K562 (cell line): Measurements from ENCODE around the gene MYL3. TPM values are rescaled to one million over a fixed set of nuclear protein-coding genes. Genes with fewer than 3 reads are reported as not detected.

Source experiments
- ATAC-seq: fragments of 200-7000 bp; cut with Tn5 transposase; 3 replicates; pipeline ENCODE4 v1.9.1; 2020; ENCODE audit warnings: moderate library complexity
- BruUV-seq: library from RNA; stranded (reverse); fragments of 400-500 nt; replicated peaks from 2 replicates; lab custom pipeline; 2021; lab: Mats Ljungman, UMichigan
- CTCF ChIA-PET: fragments of 300-600 bp; formaldehyde crosslinking; extraction: SDS; loops from one replicate; lab custom pipeline; 2021; ENCODE audit warnings: low intra/inter-chr PET ratio; lab: Yijun Ruan, JAX
- POLR2A ChIA-PET: fragments of 300-600, 350-650 bp; sonication (Branson Sonifier 250); formaldehyde crosslinking; extraction: SDS; loops from one replicate; lab custom pipeline; 2021; ENCODE audit warnings: antibody characterized with exemption, inconsistent platforms; lab: Yijun Ruan, JAX
- DNase-seq, 4 experiments: peaks; one replicate each; pipeline versions ENCODE4 v3.0.0 to v3.0.0-alpha.2; 2011 to 2018; ENCODE audit warnings: low spot score in 3 of 4, mixed read lengths in 3 of 4; ENCODE audit errors: extremely low read depth in 1 of 4
- FAIRE-seq: peaks from 2 replicates; lab custom pipeline; 2011; peaks lifted over from hg19 to GRCh38; lab: Jason Lieb, UNC
- H2AFZ ChIP-seq: 2 replicates; pipeline ENCODE4 v1.6.0; 2011; ENCODE audit warnings: low read depth, low read length, control low read depth, inconsistent platforms
- H3K27ac ChIP-seq: fragments of 200-600 bp; 3 replicates; pipeline ENCODE4 v1.8.0; 2011; ENCODE audit warnings: low read depth, mild to moderate bottlenecking, control low read depth, inconsistent platforms, low read length, moderate library complexity, mixed read lengths; ENCODE audit errors: extremely low read depth
- H3K27me3 ChIP-seq, 2 experiments: fragments of 300-600 bp in 1 of 2; 2 replicates in 1 of 2; 3 replicates in 1 of 2; pipeline versions ENCODE4 v1.6.0 to v1.8.0; 2011; ENCODE audit warnings: inconsistent platforms in 2 of 2, low read length in 2 of 2, mild to moderate bottlenecking in 1 of 2, mixed read lengths in 1 of 2, moderate library complexity in 1 of 2; ENCODE audit not compliant: control insufficient read depth in 2 of 2, insufficient read depth in 2 of 2
- H3K36me3 ChIP-seq: fragments of 300-600 bp; 3 replicates; pipeline ENCODE4 v1.8.0; 2011; ENCODE audit warnings: mild to moderate bottlenecking, low read length, inconsistent platforms; ENCODE audit not compliant: control insufficient read depth, insufficient read depth
- H3K4me1 ChIP-seq, 2 experiments: fragments of 200-600 bp in 1 of 2; replicated peaks in 1 of 2; 2 replicates in 1 of 2; 3 replicates in 1 of 2; pipeline versions ENCODE4 v1.5.1 to v1.8.0; 2011; ENCODE audit warnings: inconsistent platforms in 2 of 2, low read length in 2 of 2, mild to moderate bottlenecking in 1 of 2, mixed read lengths in 1 of 2, moderate library complexity in 1 of 2; ENCODE audit not compliant: control insufficient read depth in 2 of 2, insufficient read depth in 2 of 2
- H3K4me2 ChIP-seq: 2 replicates; pipeline ENCODE4 v1.6.1; 2011; ENCODE audit warnings: low read length, control low read depth, inconsistent platforms, mixed read lengths; ENCODE audit not compliant: insufficient read depth
- H3K4me3 ChIP-seq: fragments of 200-600 bp; sonication (generic), shearing (Covaris generic); 2 replicates; pipeline ENCODE4 v1.5.1; 2016; ENCODE audit warnings: control low read depth, inconsistent platforms
- H3K79me2 ChIP-seq: fragments of 200-600 bp; 3 replicates; pipeline ENCODE4 v1.8.0; 2011; ENCODE audit warnings: low read length, inconsistent platforms; ENCODE audit not compliant: control insufficient read depth, insufficient read depth
- H3K9ac ChIP-seq, 2 experiments: 2 replicates each; pipeline versions ENCODE4 v1.6.0 to v1.6.1; 2011; ENCODE audit warnings: low read depth in 2 of 2, low read length in 2 of 2, control low read depth in 1 of 2, inconsistent platforms in 1 of 2, mild to moderate bottlenecking in 1 of 2, mixed read lengths in 1 of 2; ENCODE audit not compliant: insufficient read depth in 1 of 2
- H3K9me1 ChIP-seq: one replicate; pipeline ENCODE4 v1.6.0; 2011; ENCODE audit warnings: inconsistent platforms, mild to moderate bottlenecking, low read length, moderate library complexity; ENCODE audit not compliant: control insufficient read depth, insufficient read depth
- H3K9me3 ChIP-seq: replicated peaks from 2 replicates; pipeline ENCODE4 v1.5.1; 2011; ENCODE audit warnings: low read depth, low read length, inconsistent platforms; ENCODE audit not compliant: control insufficient read depth, insufficient read depth
- H4K20me1 ChIP-seq: replicated peaks from 2 replicates; pipeline ENCODE4 v1.6.1; 2011; ENCODE audit warnings: low read length, inconsistent platforms, mixed read lengths; ENCODE audit not compliant: control insufficient read depth, insufficient read depth
- CTCF ChIP-seq, 3 experiments: IDR thresholded peaks in 2 of 3; conservative IDR thresholded peaks in 1 of 3; 2 replicates each; pipeline ENCODE4 v1.5.1; 2011 to 2012; ENCODE audit warnings: low read length in 3 of 3, mild to moderate bottlenecking in 3 of 3, control low read depth in 2 of 3, improper control_type of control experiment in 1 of 3, inconsistent platforms in 1 of 3, low read depth in 1 of 3, mixed read lengths in 1 of 3, moderate library complexity in 1 of 3; ENCODE audit not compliant: insufficient read depth in 2 of 3
- NR2C1 ChIP-seq, 2 experiments: fragments of 450-650 bp; IDR thresholded peaks; 2 replicates each; pipeline ENCODE4 v1.6.1; 2017; ENCODE audit warnings: mild to moderate bottlenecking in 2 of 2, antibody characterized with exemption in 1 of 2, inconsistent platforms in 1 of 2, missing compliant biosample characterization in 1 of 2, missing genetic modification characterization in 1 of 2
- NR2C2 ChIP-seq, 2 experiments: fragments of 200-800 bp in 1 of 2; sonication (Bioruptor generic) in 1 of 2; sonication (generic) in 1 of 2; formaldehyde crosslinking in 1 of 2; IDR thresholded peaks; 2 replicates each; pipeline versions ENCODE4 v1.6.1 to v1.8.0; 2016 to 2022; ENCODE audit warnings: mild to moderate bottlenecking in 1 of 2, missing compliant biosample characterization in 1 of 2, missing genetic modification characterization in 1 of 2, missing genetic modification reagents in 1 of 2
- ZBTB1 ChIP-seq: sonication (generic); formaldehyde crosslinking; IDR thresholded peaks from 2 replicates; pipeline ENCODE4 v1.8.1; 2023; ENCODE audit warnings: missing genetic modification reagents, low read depth, mild to moderate bottlenecking, borderline replicate concordance
- ZNF212 ChIP-seq: fragments of 450-650 bp; formaldehyde crosslinking; IDR thresholded peaks from 2 replicates; pipeline ENCODE4 v1.4.0; 2020; ENCODE audit warnings: mild to moderate bottlenecking
- WGBS: fragments of 100-300 bp; shearing (Covaris generic); methylation state at CpG from one replicate; pipeline ENCODE4 v1.1.6; 2016; ENCODE audit warnings: low coverage, mixed read lengths; ENCODE audit not compliant: insufficient coverage; ENCODE audit errors: missing lambda C conversion rate; 5-methylcytosine and 5-hydroxymethylcytosine counted together
- in situ Hi-C: fragments of 300-500 bp; cut with MboI; formaldehyde crosslinking; loops from 4 replicates; pipeline ENCODE4 v1.15.0; 2018; ENCODE audit warnings: inconsistent platforms, mixed read lengths
- intact Hi-C: fragments of 100-400 bp; cut with micrococcal nuclease; formaldehyde crosslinking; loops from 2 replicates; pipeline ENCODE4 v1.14.2; 2022
- polyA plus RNA-seq, 8 experiments: library from polyadenylated mRNA; depleted of rRNA in 4 of 8; stranded (reverse) in 5 of 8; unstranded in 3 of 8; fragments of >200 nt; fragmentation: Nextera tagmentation in 2 of 8; fragmentation: Illumina TruSeq in 1 of 8; extraction: Ambion mirVana in 2 of 8; extraction: Trizol in 1 of 8; gene quantifications; 2 replicates each; pipeline versions ENCODE4 v1.2.1 to v1.2.3, GENCODE V29; 2011 to 2014; ENCODE audit warnings: inconsistent platforms in 1 of 8, missing spikeins in 1 of 8
- total RNA-seq, 7 experiments: library from RNA; depleted of rRNA in 6 of 7; stranded (reverse); fragments of >200 nt in 6 of 7; fragmentation: Illumina TruSeq in 2 of 7; extraction: Trizol in 2 of 7; gene quantifications; 2 replicates each; pipeline versions ENCODE4 v1.2.1 to v1.2.3, GENCODE V29; 2011 to 2021; ENCODE audit warnings: low replicate concordance in 1 of 7
- TF ChIP-seq, protein P1 (sequence below): sonication (generic); formaldehyde crosslinking; IDR thresholded peaks from 2 replicates; pipeline ENCODE4 v1.9.0; 2022; ENCODE audit warnings: mild to moderate bottlenecking, missing genetic modification reagents

MYL3 gene
- total and polyA plus RNA-seq, 9 of the 15 experiments (the other 6 are each of a cell fraction or from before 2014, with no cell fraction given): 0.14 to 0.45 TPM; not detected in 7

DNA sequence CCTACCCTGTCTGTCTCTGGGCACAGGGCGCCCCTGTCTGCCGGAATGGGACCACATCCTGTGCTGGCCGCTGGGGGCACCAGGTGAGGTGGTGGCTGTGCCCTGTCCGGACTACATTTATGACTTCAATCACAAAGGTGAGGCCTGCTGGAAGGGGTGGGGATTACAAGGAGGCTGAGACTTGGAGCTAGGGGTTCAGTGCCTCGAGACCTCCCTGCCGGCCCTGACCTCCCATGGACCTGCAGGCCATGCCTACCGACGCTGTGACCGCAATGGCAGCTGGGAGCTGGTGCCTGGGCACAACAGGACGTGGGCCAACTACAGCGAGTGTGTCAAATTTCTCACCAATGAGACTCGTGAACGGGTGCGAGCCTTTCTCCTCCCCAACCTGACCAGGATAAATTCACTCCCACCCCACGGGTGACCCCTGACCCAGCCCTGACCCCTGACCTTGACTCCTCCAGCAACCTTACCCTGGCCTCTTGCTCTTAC lies 34.6 kb upstream of the MYL3 start:
- no peaks in the 10 kb centered on the region for H3K9me1 ChIP-seq
- POLR2A ChIA-PET: interaction anchor here (0.7 kb wide), 1 partner anchor 199 kb away, joined by 3 read pairs; no protein-coding TSS in a partner anchor
- no peak overlapping the region for H3K4me2 ChIP-seq
- TF ChIP-seq ZBTB1 (CRISPR knock-in tag) (no peak), NR2C1 (IDR thresholded peaks at IDR 0.05) (peak; percentile 91), NR2C1 (tag; IDR thresholded peaks at IDR 0.05) (peak; percentile 92), ZNF212 (CRISPR knock-in tag) (no peak), NR2C2 (CRISPR knock-in tag; IDR thresholded peaks at IDR 0.05) (peak; percentile 83), NR2C2 (tag; IDR thresholded peaks at IDR 0.05) (peak; percentile 84), CTCF (IDR thresholded peaks at IDR 0.05 in 2 of 3, conservative IDR thresholded peaks at IDR 0.05 in 1 of 3; ENCODE audit: insufficient read depth in 2 of 3, low read depth in 1 of 3, low read length in 3 of 3) (peak; percentile 27 to 81 (median 39); a peak in 4 of 6 replicates)
- TF ChIP-seq, protein P1, sequence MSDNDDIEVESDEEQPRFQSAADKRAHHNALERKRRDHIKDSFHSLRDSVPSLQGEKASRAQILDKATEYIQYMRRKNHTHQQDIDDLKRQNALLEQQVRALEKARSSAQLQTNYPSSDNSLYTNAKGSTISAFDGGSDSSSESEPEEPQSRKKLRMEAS: no peak
- H4K20me1 ChIP-seq: peaks cover 28% of the 10 kb centered on the region
- H3K4me3 ChIP-seq: no peak overlapping the region
- H3K9ac ChIP-seq: 0 out of 4 replicates have a peak overlapping the region, but pooled peaks of 1 of the 2 experiments have one; percentile 6
- DNase-seq (peak in 2 of 4 experiments; percentile 46 to 47), ATAC-seq (no peak), FAIRE-seq (no peak)
- H3K9me3 ChIP-seq: no peaks in the 10 kb centered on the region
- 10% methylated on average over 15 of the region's 15 CpGs for WGBS
- H2AFZ ChIP-seq: no peak overlapping the region
- H3K27ac ChIP-seq: no peak overlapping the region
- H3K4me1 ChIP-seq: peaks cover 0 to 36% of the 10 kb centered on the region in 2 experiments; a peak in 2 of 5 replicates
- no peaks in the 10 kb centered on the region for H3K79me2 ChIP-seq
- intact Hi-C loops (loop anchor here (5.0 kb wide), 1 partner anchor 51 kb away; no protein-coding TSS in a partner anchor), in situ Hi-C loops (loop anchor here (5.0 kb wide), 1 partner anchor 181 kb away; the partner anchor contains the start of gene PRSS50)
- CTCF ChIA-PET: interaction anchor here (0.8 kb wide), 1 partner anchor 12 kb away, joined by 3 read pairs; no protein-coding TSS in a partner anchor
- H3K27me3 ChIP-seq: peaks cover 5 to 56% of the 10 kb centered on the region in 2 experiments; a peak in 4 of 5 replicates
- no peaks in the 10 kb centered on the region for H3K36me3 ChIP-seq
- BruUV-seq: no TSS peak
